ENCODE data around the gene JAKMIP1. TPM values are rescaled to one million over a fixed set of nuclear protein-coding genes. Genes with fewer than 3 reads are reported as not detected.

Gene JAKMIP1
- total RNA-seq, 1 experiment from 2014 or later: not detected

DNA sequence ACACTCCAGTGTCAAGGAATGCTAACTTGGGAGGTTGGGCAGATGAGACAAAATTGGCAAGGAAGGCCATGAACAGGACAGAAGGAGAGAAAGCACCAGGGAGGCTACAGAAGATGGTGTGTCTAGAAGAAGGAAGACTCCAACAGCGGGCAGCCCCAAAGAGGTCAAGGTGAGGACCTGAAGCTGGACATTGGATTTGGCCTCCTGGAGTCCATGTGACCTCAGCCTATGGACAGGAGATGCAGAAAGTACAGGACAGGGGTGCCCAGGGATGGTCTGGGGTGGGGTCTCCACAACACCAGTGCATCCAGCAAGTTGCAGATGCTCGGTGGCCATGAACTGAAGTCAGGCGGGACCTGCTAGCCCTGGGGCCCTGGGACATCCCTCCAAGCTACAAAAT is 86.2 kb downstream of the JAKMIP1 start:
- BruUV-seq (replicated peaks): no TSS peak
- intact Hi-C loops (cut with micrococcal nuclease; ENCODE audit: unreplicated experiment): no loop called here

DNA sequence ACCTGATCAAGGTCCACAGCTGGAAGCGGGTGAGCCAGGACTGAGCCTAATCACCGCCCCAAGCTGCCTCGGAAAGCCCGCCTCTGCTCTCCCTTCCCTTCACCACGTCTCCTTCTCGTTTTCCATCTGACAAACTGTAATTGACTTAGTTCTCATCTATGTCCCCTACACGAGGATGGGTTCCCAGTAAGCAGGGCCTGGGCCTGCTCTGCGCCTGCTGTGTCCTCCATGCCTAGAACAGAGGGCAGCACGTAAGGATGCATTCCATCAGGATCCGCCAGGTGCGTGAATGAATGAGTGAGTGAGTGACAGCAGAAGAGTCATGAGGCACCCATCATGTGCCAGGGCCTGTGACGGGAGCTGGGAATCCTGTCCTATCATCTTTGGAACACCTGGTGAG is 86.7 kb downstream of the JAKMIP1 start:
- TF ChIP-seq POLR2AphosphoS5 (IDR thresholded peaks at IDR 0.05; ENCODE audit: low read depth, low read length) (no peak), TCF7L2 (IDR thresholded peaks at IDR 0.05; ENCODE audit: low read depth, low read length) (no peak), SIN3A (IDR thresholded peaks at IDR 0.05; ENCODE audit: borderline replicate concordance, insufficient read depth, low read depth, low read length) (no peak), CTCF (IDR thresholded peaks at IDR 0.05) (no peak)
- ChIA-PET POLR2A (no interaction called here), CTCF (no interaction called here)
- intact Hi-C loops (cut with micrococcal nuclease; ENCODE audit: unreplicated experiment): no loop called here
- BruUV-seq (replicated peaks): no TSS peak
- in situ Hi-C loops (cut with HindIII; ENCODE audit: low pct_unique_long_range_greater_than_20kb, low sequenced_read_pairs): no loop called here
- Histone ChIP-seq H3K4me3 (ENCODE audit: low read depth in 2 of 2, low read length in 2 of 2) (no peak overlapping the region), H3K27me3 (ENCODE audit: control insufficient read depth, insufficient read depth, low read length) (no peaks in the 10 kb centered on the region; the same call in 1 of the 2 replicates), H3K27ac (ENCODE audit: low read length) (no peak overlapping the region), H3K4me1 (ENCODE audit: control insufficient read depth, insufficient read depth, low read length) (no peaks in the 10 kb centered on the region), H3K9me3 (ENCODE audit: control insufficient read depth, insufficient read depth, low read depth, low read length) (no peaks in the 10 kb centered on the region), H3K36me3 (ENCODE audit: control insufficient read depth, insufficient read depth, low read length) (no peaks in the 10 kb centered on the region)
- DNase-seq (ENCODE audit: low read depth, low spot score): no peak
- no peak for ATAC-seq

More for the DNA sequence above, 86.2 kb downstream of the JAKMIP1 start:
- ATAC-seq (no peak), DNase-seq (ENCODE audit: low read depth, low spot score) (no peak)
- ChIA-PET POLR2A (no interaction called here), CTCF (no interaction called here)
- Histone ChIP-seq H3K27me3 (ENCODE audit: control insufficient read depth, insufficient read depth, low read length) (no peaks in the 10 kb centered on the region; the same call in 1 of the 2 replicates), H3K4me3 (ENCODE audit: low read depth in 2 of 2, low read length in 2 of 2) (no peak overlapping the region), H3K36me3 (ENCODE audit: control insufficient read depth, insufficient read depth, low read length) (no peaks in the 10 kb centered on the region), H3K4me1 (ENCODE audit: control insufficient read depth, insufficient read depth, low read length) (no peaks in the 10 kb centered on the region), H3K9me3 (ENCODE audit: control insufficient read depth, insufficient read depth, low read depth, low read length) (no peaks in the 10 kb centered on the region), H3K27ac (ENCODE audit: low read length) (no peak overlapping the region)
- TF ChIP-seq SIN3A (IDR thresholded peaks at IDR 0.05; ENCODE audit: borderline replicate concordance, insufficient read depth, low read depth, low read length) (no peak), TCF7L2 (IDR thresholded peaks at IDR 0.05; ENCODE audit: low read depth, low read length) (no peak), POLR2AphosphoS5 (IDR thresholded peaks at IDR 0.05; ENCODE audit: low read depth, low read length) (no peak), CTCF (IDR thresholded peaks at IDR 0.05) (no peak), REST (IDR thresholded peaks at IDR 0.05; ENCODE audit: insufficient read depth in 1 of 2, low read depth in 2 of 2, low read length in 1 of 2) (no peak)
- in situ Hi-C loops (cut with HindIII; ENCODE audit: low pct_unique_long_range_greater_than_20kb, low sequenced_read_pairs): no loop called here
